NCI-H510A (cell line): ENCODE results near the gene SIL1.
"Not testable (repeated sequence)": the region's sequence is repeated elsewhere in the genome, so short reads cannot be mapped to it uniquely, and the experiment has no call there.

ENCODE experiments used
- DNase-seq: peaks from one replicate; lab custom pipeline; 2025; lab: John Stamatoyannopoulos, UW

The SIL1 gene

GRCh38 chr5:139204196-139204595 is 6.0 kb upstream of the SIL1 start:
- DNase-seq = no peak

DNA sequence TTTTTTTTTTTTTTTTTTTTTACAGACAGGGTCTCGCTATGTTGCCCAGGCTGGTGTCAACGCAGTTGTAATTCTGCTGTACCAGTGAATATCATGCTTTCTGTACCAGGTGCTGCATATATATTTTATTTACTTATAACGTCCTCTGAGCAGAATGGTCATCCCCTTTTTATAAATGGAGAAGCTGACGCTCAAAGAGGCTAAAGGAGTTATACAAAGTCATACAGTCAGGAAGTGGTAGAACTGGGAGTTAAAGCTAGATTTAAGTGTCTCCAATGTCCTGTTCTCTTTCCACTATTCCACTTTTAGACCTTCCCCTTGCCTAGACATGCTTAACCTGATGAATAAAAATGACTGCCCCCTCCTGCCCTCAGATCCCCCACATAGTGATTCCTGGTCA is 1.2 kb upstream of the SIL1 start:
- DNase-seq = no peak

DNA sequence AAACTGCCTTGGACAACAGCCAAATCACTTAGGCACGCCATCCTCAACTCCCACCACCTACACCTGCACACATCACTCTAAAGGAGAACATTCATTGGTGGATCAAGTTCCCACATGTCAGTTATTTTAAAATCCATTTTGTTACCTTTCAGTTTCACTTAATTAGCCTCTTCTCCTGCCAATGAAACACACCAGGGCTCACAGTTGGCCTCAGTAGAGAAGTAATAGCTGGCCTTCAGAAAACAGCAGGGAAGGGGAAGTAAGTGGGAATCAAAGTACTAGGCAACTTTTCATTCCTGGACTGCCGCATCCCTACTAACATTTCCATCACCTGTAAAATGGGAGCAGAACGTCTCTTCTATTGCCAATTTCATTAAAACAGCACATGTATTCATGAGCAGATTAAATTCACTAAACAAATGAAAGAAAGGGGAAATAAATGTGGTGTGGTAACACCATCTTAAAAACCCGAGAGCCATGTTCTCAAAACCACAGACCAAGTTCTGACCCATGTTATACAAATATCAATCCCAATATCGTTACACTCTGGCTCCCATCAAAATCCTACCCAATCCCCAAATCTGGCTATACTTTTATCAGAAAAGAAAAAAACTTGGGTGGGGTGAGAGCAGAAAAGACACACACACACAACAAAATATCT is 1.7 kb downstream of the SIL1 start:
- DNase-seq = no peak

DNA sequence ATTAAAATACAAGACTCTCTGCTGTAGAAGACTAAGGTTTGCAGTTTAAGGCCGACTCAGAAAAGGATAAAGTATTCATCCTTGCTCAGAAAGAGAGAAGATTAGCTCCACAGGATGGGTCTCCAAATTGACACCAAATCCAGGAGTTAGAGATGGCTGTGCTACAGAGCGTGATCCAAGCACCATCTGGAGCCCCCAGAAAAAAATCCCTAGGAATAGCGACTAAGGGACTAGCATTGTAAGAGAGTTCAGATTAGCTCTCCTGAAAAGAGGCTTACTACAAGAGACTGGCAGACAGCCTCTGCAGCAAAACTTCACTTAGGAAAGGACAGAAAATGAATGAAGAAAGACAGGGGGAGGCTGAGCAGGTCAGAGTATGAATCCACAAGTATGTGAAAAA is 3.7 kb downstream of the SIL1 start:
- DNase-seq = no peak

DNA sequence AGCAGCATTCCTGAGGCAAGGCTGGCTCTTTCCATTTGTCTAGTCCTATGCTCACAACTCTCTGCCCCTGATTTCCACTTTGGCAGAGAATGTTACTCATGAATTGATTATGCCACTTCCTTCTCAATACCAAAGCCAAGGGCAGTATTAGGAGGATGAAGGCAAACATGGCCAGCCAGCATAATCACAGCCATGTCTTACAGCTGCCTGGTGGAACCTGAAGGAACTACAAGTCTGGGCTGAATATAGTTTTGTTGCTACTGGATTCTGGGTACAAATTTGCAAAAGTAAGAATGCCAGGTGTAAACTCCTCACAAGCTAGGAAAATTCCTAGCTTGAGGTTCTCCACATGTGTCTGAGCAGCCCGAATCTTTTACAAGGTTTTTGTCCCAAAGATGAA is 4.2 kb downstream of the SIL1 start:
- DNase-seq = no peak

DNA sequence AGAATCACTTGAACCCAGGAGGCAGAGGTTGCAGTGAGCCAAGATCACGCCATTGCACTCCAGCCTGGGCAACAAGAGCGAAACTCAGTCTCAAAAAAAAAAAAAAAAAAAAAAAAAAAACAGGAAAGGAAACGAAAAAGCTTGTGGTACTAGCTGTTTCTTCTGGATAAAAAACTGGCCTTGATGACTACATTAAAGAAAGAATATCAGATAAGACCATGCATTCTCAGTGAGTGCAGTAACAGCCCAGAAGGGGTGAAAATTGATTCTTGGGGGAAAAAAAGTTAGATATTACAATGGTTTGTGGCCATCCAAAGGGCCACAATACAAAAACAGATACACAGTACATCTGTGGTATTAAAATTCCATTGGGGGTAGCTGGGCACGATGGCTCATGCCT is 5.3 kb downstream of the SIL1 start:
- DNase-seq = not testable (repeated sequence)

DNA sequence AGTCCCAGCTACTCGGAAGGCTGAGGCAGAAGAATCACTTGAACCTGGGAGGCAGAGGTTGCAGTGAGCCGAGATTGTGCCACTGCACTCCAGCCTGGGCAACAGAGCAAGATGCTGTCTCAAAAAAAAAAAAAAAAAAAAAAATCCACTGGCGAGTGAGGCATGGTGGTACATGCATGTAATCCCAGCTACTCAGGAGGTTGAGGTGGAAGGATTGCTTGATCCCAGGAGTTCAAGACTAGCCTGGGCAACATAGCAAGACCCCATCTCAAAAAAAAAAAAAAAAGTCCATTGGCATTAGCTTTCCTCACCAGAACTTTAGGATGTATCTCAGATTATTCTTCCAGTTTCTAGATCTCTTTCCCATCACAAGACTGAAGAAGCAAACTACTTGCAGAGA is 6.2 kb downstream of the SIL1 start:
- not testable (repeated sequence) for DNase-seq

DNA sequence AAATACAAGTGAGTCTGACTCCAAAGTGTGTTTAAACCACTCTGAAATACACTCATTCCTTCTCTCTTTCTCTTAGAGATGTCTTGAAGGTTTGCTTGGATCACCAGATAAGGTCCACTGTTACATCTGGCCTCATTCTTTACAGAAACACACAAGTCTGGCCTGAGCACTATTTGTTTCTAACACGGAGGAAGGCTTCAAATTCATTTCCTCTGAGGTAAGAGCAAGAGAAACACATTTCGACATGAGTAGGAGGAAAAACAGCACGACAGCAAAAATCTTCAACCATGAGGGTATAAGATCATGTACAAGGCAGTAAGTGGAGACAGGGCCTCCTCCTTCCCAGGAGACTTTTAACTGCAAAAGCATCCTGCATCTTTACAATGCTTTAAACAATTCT is 8.0 kb downstream of the SIL1 start:
- DNase-seq = no peak

DNA sequence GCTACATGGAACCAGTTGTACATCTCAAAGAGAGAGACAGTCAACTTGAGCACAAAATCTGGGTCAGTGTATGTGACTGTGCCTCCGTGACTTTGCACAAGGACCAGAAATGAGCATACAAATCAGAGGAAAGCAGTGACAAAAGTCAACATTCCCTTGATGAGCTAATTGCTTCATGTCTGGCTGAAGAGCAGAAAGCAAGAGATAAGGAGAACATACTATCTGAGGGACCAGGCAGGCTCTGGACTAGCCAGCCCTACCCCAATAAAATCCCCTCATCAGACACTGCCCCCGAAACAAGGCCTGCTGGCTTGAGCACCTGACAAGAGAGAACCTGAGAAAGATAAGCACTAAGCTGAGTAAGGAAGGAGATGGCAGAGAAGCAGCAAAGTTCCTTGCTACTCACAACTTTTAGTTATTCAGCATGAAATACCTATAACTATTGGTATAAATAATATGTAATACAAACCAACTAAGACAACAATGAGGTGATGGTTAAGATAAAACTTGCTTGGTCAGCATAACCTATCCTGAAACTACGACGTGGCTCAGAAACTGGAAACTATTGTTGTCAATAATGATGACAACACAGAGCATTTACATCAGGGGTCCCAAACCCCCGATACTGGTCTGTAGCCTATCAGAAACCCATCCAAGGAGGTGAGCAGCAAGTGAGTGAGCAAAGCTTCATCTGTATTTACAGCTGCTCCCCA is 9.5 kb downstream of the SIL1 start:
- no peak for DNase-seq

DNA sequence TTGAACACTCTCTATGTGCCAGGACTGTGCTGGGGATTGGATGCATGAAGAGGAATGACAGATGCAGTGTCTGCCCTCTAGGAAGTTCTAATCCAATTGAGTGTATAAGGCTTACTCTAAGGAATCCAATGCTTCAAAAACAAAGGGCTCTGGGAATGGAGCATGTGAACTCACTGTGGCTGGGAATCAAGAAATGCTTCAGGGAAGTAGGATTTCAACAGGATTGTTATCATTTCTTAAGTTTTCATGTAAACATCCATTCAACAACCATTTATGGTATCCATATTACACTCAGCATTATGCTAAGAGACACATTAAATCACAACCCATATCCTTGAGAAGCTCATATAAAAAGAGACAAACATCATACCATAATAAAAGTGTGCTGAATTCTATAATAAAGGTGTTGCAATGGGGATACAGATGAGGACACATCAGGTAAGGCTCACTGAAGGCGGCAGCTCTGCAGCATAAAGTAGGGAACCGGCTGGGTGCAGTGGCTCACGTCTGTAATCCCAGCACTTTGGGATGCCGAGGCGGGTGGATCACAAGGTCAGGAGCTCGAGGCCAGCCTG is 11.3 kb downstream of the SIL1 start:
- DNase-seq = no peak

DNA sequence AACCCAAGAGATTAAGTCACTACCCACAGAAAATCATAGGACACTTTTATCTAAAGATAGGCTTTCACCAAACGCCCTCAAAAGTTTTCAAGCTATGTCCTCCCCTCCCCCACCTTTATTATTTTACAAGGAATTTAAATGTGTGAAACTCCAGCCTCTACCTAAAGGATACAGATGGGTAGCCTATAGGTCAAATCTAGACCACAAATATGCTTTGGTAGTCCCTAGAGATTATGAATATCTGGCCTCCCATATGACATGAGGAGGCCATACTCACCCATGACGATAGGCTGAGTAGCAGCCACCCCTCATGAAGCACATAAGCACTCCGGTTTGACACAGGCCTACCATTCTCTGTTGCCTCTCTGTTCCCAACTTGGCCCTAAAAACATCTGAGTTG is 11.9 kb downstream of the SIL1 start:
- no peak for DNase-seq

GRCh38 chr5:139185589-139185988 is 12.6 kb downstream of the SIL1 start:
- no peak for DNase-seq

- DNase-seq = no peak
These were observed 14.7 kb downstream of the SIL1 start for GRCh38 chr5:139183502-139183901.

- DNase-seq = no peak
These were observed 15.5 kb downstream of the SIL1 start for GRCh38 chr5:139182528-139183296.

GRCh38 chr5:139181835-139182452 is 16.2 kb downstream of the SIL1 start:
- no peak for DNase-seq

DNA sequence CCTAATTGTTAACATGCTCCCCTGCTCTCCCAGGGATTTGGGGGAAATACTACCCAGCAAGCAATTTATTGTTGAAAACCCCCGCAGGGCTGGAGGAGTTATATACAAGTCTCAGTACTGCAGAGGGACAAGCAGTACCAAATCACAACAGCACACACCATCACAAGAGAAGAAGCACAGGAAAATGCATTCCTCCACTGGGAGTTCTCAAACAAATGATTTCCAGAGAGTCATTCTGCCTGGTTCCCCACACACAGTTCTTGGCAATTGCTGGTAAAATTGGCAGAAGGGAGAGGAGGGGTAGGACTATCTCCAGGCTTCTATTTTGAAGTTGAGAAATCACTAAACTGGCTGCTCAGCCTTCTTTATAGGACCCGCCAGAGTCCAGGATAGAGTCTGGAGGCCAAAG is 16.8 kb downstream of the SIL1 start:
- no peak for DNase-seq

DNA sequence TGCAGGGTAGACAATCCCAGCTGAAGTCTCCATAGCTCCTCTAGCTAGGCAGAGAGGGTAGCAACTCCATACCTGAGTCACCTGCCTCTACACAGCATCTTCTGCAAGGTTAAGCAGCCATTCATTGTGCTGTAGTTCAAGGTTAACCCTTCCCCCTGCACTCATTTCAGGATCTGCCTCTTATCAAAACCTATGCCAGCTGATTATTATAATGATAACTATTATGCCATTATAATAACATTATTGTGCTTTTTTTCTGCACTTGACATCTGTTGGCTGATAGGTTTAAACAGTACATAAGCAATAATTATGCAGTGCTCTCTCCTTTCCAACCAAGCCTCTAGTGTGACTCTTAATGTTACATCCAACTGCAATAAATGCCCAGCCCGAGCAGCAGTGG is 17.3 kb downstream of the SIL1 start:
- no peak for DNase-seq

- DNase-seq = not testable (repeated sequence)
These were observed 18.2 kb downstream of the SIL1 start for GRCh38 chr5:139179778-139180513.

DNA sequence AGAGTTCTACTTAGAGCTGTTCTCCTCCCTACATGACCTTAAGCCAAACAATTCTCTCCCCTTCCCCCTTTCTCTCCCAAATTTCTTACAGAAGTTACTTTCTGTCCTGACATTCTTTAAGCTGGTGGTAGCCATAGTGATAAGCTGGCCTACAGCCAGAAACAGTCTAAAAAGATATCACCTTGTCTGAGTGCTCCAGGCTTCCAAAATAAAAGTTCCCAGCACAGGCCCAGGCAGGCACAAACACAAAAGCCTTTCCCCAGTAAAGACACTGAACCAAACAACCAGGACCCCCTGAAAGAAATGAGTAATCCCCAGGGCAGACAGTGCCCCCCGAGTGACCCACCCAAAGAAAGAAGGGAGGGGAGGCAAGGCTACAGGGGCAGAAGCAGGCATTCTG is 19.2 kb downstream of the SIL1 start:
- DNase-seq = peak; percentile 7

- DNase-seq = no peak
These were observed 19.6 kb downstream of the SIL1 start for GRCh38 chr5:139178589-139178917.

DNA sequence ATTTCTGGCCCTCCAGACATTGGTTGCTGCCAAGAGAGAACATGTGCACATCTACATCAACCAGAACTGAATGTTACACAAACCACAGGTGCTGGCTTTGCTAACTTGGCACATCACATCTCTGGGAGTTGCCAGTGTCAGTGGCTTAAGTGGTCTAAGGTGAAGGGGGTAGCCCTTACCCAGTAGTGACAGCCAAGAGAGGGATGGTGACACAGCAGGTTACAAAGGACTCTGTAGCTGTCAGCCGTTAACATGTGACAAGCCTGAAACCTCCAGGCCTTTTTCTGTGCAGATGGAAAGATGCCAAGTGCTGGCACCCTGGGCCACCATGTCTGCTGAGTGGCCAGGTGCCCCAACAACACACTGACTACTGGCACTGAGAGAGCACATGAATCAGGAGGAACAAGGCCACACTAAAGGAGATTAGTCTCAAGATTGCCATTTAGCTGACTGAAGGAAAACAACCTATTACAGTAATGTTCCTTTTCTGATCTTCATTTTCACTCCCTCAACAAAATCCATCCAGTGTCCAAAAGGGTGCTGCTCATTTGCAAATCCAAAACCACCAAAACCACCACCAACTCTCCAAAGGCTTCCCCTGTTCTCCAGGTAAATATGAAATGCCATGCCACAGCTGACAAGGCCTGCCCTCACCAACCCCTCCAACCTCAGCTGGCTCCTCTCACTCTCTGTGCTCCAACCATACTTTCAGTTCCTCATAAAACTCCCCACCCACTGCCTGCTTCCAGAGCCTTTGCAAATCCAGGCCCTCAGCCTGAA is 20.2 kb downstream of the SIL1 start:
- DNase-seq = peak; percentile 17
